ENCODE measurements around the gene FAM13C.

Gene FAM13C

GRCh38 chr10:59361663-59362143, 646 bp downstream of the FAM13C start:
- DNase-seq (ENCODE audit: low read depth in 2 of 2), result no peak

GRCh38 chr10:59360605-59361405, 1.5 kb downstream of the FAM13C start:
- DNase-seq (ENCODE audit: low read depth in 2 of 2), result no peak

GRCh38 chr10:59358576-59358975, 3.8 kb downstream of the FAM13C start:
- no peak for DNase-seq (ENCODE audit: low read depth in 2 of 2)

- DNase-seq (ENCODE audit: low read depth in 2 of 2), result no peak
Observed at GRCh38 chr10:59354434-59354833, 7.9 kb downstream of the FAM13C start.

- no peak for DNase-seq (ENCODE audit: low read depth in 2 of 2)
Observed at GRCh38 chr10:59350558-59350957, 11.8 kb downstream of the FAM13C start.

- no peak for DNase-seq (ENCODE audit: low read depth in 2 of 2)
Observed at GRCh38 chr10:59346321-59346720, 16.0 kb downstream of the FAM13C start.

GRCh38 chr10:59342723-59343122, 19.6 kb downstream of the FAM13C start:
- DNase-seq (ENCODE audit: low read depth in 2 of 2), result no peak

- no peak for DNase-seq (ENCODE audit: low read depth in 2 of 2)
Observed at GRCh38 chr10:59342000-59342399, 20.3 kb downstream of the FAM13C start.

GRCh38 chr10:59340285-59340684, 22.1 kb downstream of the FAM13C start:
- DNase-seq (ENCODE audit: low read depth in 2 of 2), result no peak

- no peak for DNase-seq (ENCODE audit: low read depth in 2 of 2)
Observed at GRCh38 chr10:59339351-59339750, 23.0 kb downstream of the FAM13C start.

- DNase-seq (ENCODE audit: low read depth in 2 of 2), result no peak
Observed at GRCh38 chr10:59337201-59337652, 25.1 kb downstream of the FAM13C start.

- no peak for DNase-seq (ENCODE audit: low read depth in 2 of 2)
Observed at GRCh38 chr10:59336632-59337031, 25.7 kb downstream of the FAM13C start.

- no peak for DNase-seq (ENCODE audit: low read depth in 2 of 2)
Observed at GRCh38 chr10:59335497-59335896, 26.9 kb downstream of the FAM13C start.

GRCh38 chr10:59333701-59334100, 28.6 kb downstream of the FAM13C start:
- no peak for DNase-seq (ENCODE audit: low read depth in 2 of 2)

GRCh38 chr10:59332581-59332980, 29.8 kb downstream of the FAM13C start:
- no peak for DNase-seq (ENCODE audit: low read depth in 2 of 2)

- no peak for DNase-seq (ENCODE audit: low read depth in 2 of 2)
Observed at GRCh38 chr10:59331661-59332060, 30.7 kb downstream of the FAM13C start.

- no peak for DNase-seq (ENCODE audit: low read depth in 2 of 2)
Observed at GRCh38 chr10:59325116-59325515, 37.2 kb downstream of the FAM13C start.

- DNase-seq (ENCODE audit: low read depth in 2 of 2), result no peak
Observed at GRCh38 chr10:59324597-59324996, 37.8 kb downstream of the FAM13C start.

GRCh38 chr10:59323831-59324401, 38.4 kb downstream of the FAM13C start:
- DNase-seq (ENCODE audit: low read depth in 2 of 2), result no peak

GRCh38 chr10:59323036-59323459, 39.3 kb downstream of the FAM13C start:
- DNase-seq (ENCODE audit: low read depth in 2 of 2), result no peak

- DNase-seq (ENCODE audit: low read depth in 2 of 2), result no peak
Observed at GRCh38 chr10:59322131-59322530, 40.2 kb downstream of the FAM13C start.

GRCh38 chr10:59320355-59320754, 42.0 kb downstream of the FAM13C start:
- DNase-seq (ENCODE audit: low read depth in 2 of 2), result no peak

- no peak for DNase-seq (ENCODE audit: low read depth in 2 of 2)
Observed at GRCh38 chr10:59319854-59320253, 42.5 kb downstream of the FAM13C start.
